PC-9 (cell line): ENCODE measurements around the gene SLC12A9. TPM values are rescaled to one million over a fixed set of nuclear protein-coding genes. Genes with fewer than 3 reads are reported as not detected.

Experiments
- BruUV-seq: library from RNA; stranded (reverse); fragments of 400-500 nt; replicated peaks from 2 replicates; lab custom pipeline; 2021; lab: Mats Ljungman, UMichigan
- CTCF ChIA-PET: fragments of 300-600 bp; sonication (Branson Sonifier 250); formaldehyde crosslinking; loops from one replicate; lab custom pipeline; 2022; ENCODE audit warnings: antibody characterized with exemption; lab: Charles Lee
- POLR2A ChIA-PET: fragments of 300-600 bp; sonication (Branson Sonifier 250); formaldehyde crosslinking; loops from one replicate; lab custom pipeline; 2022; ENCODE audit warnings: antibody characterized with exemption; ENCODE audit not compliant: unreplicated experiment; lab: Charles Lee
- DNase-seq, 2 experiments: peaks; one replicate each; pipeline versions ENCODE4 v3.0.0 to v3.0.0-alpha.2; 2015 to 2022; ENCODE audit warnings: mixed read lengths in 1 of 2
- H2AFZ ChIP-seq: fragments of 200-600 bp; sonication (generic); 2 replicates; pipeline ENCODE4 v1.8.1; 2017; ENCODE audit warnings: antibody characterized with exemption
- H3F3A ChIP-seq: fragments of 200-600 bp; sonication (generic); 2 replicates; pipeline ENCODE4 v1.8.1; 2017; ENCODE audit warnings: antibody characterized with exemption, mild to moderate bottlenecking, low read depth; ENCODE audit not compliant: insufficient read depth
- H3K27ac ChIP-seq: fragments of 200-600 bp; sonication (generic); 2 replicates; pipeline ENCODE4 v1.6.1; 2016; ENCODE audit warnings: mixed run types
- H3K27me3 ChIP-seq: fragments of 200-600 bp; sonication (generic); 2 replicates; pipeline ENCODE4 v1.6.1; 2016; ENCODE audit warnings: low read depth, mixed run types; ENCODE audit not compliant: insufficient read depth
- H3K36me3 ChIP-seq: fragments of 200-600 bp; sonication (generic); 2 replicates; pipeline ENCODE4 v1.6.1; 2016; ENCODE audit warnings: low read depth, mixed run types
- H3K4me1 ChIP-seq: fragments of 200-600 bp; sonication (generic); replicated peaks from 2 replicates; pipeline ENCODE4 v1.6.1; 2016; ENCODE audit warnings: mixed run types; ENCODE audit not compliant: insufficient read depth
- H3K4me2 ChIP-seq: fragments of 200-600 bp; sonication (generic); 2 replicates; pipeline ENCODE4 v1.6.1; 2017; ENCODE audit warnings: mixed run types
- H3K4me3 ChIP-seq: fragments of 200-600 bp; sonication (generic); 2 replicates; pipeline ENCODE4 v1.6.1; 2016; ENCODE audit warnings: mixed run types
- H3K79me2 ChIP-seq: fragments of 200-600 bp; sonication (generic); 2 replicates; pipeline ENCODE4 v1.6.1; 2017; ENCODE audit warnings: low read depth, mixed run types
- H3K9me2 ChIP-seq: fragments of 200-600 bp; sonication (generic); 2 replicates; pipeline ENCODE4 v1.8.1; 2017; ENCODE audit warnings: mild to moderate bottlenecking; ENCODE audit not compliant: insufficient read depth
- H3K9me3 ChIP-seq: fragments of 200-600 bp; sonication (generic); 2 replicates; pipeline ENCODE4 v1.8.1; 2016; ENCODE audit warnings: low read depth; ENCODE audit not compliant: insufficient read depth
- H4K20me1 ChIP-seq: fragments of 200-600 bp; sonication (generic); 2 replicates; pipeline ENCODE4 v1.8.1; 2017; ENCODE audit not compliant: insufficient read depth
- CTCF ChIP-seq: fragments of 200-600 bp; sonication (generic); conservative IDR thresholded peaks from 2 replicates; pipeline ENCODE4 v1.6.1; 2017; ENCODE audit warnings: mixed run types, antibody characterized with exemption, mild to moderate bottlenecking, moderate library complexity
- EZH2 ChIP-seq: fragments of 200-600 bp; sonication (generic); IDR thresholded peaks from 2 replicates; pipeline ENCODE4 v1.8.0; 2017; ENCODE audit warnings: antibody characterized with exemption, low read depth
- intact Hi-C: fragments of 100-400 bp; cut with micrococcal nuclease; formaldehyde crosslinking; loops from one replicate; pipeline ENCODE4 v1.10.0; 2022; ENCODE audit not compliant: unreplicated experiment
- total RNA-seq: library from RNA; stranded (reverse); gene quantifications from 2 replicates; pipeline ENCODE4 v1.2.3, GENCODE V29; 2021

SLC12A9 gene
- total RNA-seq, 1 experiment from 2014 or later = 36.7 TPM

DNA sequence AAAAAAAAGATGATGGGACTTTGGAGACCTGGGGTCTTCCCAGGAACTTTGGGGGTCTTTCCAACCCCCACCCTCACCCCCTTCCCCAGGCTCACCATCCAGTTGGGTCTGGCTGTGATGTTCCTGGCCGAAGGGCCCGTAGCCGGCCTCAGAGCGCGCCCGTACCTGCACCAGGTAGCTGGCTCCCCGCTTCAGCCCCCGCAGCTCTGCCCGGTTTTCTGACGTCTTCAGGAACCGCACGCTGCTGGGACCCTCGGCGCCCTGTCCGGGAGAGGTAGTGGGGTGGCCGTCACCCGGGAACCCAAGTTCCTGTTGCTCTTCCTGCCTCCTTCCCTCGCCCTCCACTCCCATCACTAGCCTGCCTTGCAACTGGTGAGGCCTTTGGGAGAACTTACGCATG is 35.4 kb upstream of the SLC12A9 start:
- Histone ChIP-seq H3K4me3 (no peak overlapping the region), H3K79me2 (no peaks in the 10 kb centered on the region), H3K4me2 (no peak overlapping the region), H3K27ac (no peak overlapping the region), H3F3A (no peaks in the 10 kb centered on the region), H3K27me3 (no peaks in the 10 kb centered on the region), H3K4me1 (no peaks in the 10 kb centered on the region), H3K9me3 (no peaks in the 10 kb centered on the region), H4K20me1 (no peaks in the 10 kb centered on the region), H2AFZ (no peak overlapping the region), H3K36me3 (no peaks in the 10 kb centered on the region), H3K9me2 (no peaks in the 10 kb centered on the region)
- intact Hi-C loops = no loop called here
- no TSS peak for BruUV-seq
- ChIA-PET POLR2A (no interaction called here), CTCF (no interaction called here)
- TF ChIP-seq CTCF = no peak
- no peak for DNase-seq

DNA sequence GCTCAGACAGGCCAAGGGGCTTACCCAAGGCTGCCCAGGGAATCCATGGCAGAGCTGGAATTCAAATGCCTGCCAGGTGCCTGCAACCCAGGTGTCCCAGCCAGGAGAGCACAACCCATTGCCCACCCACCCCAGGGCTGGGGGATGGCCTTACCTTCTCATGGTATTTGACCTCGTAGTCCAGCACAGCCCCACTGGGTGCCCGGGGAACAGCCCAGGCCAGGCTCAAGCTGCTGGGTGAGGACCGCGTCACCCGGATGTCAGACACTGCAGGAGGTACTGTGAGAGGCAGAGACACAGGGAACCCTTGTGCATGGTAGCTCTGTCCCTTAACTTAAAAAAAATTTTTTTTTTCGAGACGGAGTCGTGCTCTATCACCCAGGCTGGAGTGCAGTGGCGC is 34.1 kb upstream of the SLC12A9 start:
- Histone ChIP-seq H3K4me2 (no peak overlapping the region), H2AFZ (no peak overlapping the region), H3K4me1 (no peaks in the 10 kb centered on the region), H3K9me3 (no peaks in the 10 kb centered on the region), H3K4me3 (no peak overlapping the region), H3F3A (no peaks in the 10 kb centered on the region), H3K79me2 (no peaks in the 10 kb centered on the region), H3K9me2 (no peaks in the 10 kb centered on the region), H3K27me3 (no peaks in the 10 kb centered on the region), H4K20me1 (no peaks in the 10 kb centered on the region), H3K36me3 (no peaks in the 10 kb centered on the region), H3K27ac (no peak overlapping the region)
- TF ChIP-seq EZH2 = no peak
- TF ChIP-seq CTCF = no peak
- BruUV-seq = no TSS peak
- ChIA-PET POLR2A (interaction anchor here (0.6 kb wide), 1 partner anchor 55 kb away, joined by 5 read pairs; no protein-coding TSS in a partner anchor), CTCF (interaction anchor here (0.6 kb wide), 1 partner anchor 230 kb away, joined by 3 read pairs; no protein-coding TSS in a partner anchor)
- no peak for DNase-seq
- intact Hi-C loops = no loop called here

DNA sequence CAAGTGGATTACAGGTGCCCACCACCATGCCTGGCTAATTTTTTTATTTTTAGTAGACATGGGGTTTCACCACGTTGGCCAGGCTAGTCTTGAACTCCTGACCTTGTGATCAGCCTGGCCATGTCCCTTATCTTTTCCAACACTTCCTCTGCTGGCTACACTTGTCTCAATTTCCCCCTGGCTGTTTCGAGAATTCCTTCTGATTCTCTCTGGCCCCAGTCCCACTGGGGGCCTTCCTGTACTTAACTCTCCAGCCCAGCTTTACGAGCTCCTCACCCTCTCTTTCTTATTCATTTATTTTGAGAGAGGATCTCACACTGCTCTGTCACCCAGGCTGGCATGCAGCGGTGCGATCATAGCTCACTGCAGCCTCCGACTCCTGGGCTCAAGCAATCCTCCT is 33.7 kb upstream of the SLC12A9 start:
- no peaks in the 10 kb centered on the region for H3K36me3 ChIP-seq
- POLR2A ChIA-PET = interaction anchor here (0.6 kb wide), 1 partner anchor 55 kb away, joined by 5 read pairs; no protein-coding TSS in a partner anchor
- H3K4me1 ChIP-seq = no peaks in the 10 kb centered on the region
- no peak for DNase-seq
- H3K4me2 ChIP-seq = no peak overlapping the region
- H3K4me3 ChIP-seq = no peak overlapping the region
- TF ChIP-seq EZH2 (no peak), CTCF (no peak)
- CTCF ChIA-PET = no interaction called here
- H3K79me2 ChIP-seq = no peaks in the 10 kb centered on the region
- H3K9me3 ChIP-seq = no peaks in the 10 kb centered on the region
- intact Hi-C loops = no loop called here
- H3K27ac ChIP-seq = no peak overlapping the region
- H2AFZ ChIP-seq = no peak overlapping the region
- BruUV-seq = no TSS peak
- no peaks in the 10 kb centered on the region for H4K20me1 ChIP-seq
- H3F3A ChIP-seq = no peaks in the 10 kb centered on the region
- H3K27me3 ChIP-seq = no peaks in the 10 kb centered on the region
- H3K9me2 ChIP-seq = no peaks in the 10 kb centered on the region
